GM12878 (cell line): ENCODE data around the gene UNC119B. TPM values are rescaled to one million over a fixed set of nuclear protein-coding genes. Genes with fewer than 3 reads are reported as not detected.

Source experiments
- ATAC-seq: fragments of 200-7000 bp; cut with Tn5 transposase; 3 replicates; pipeline ENCODE4 v1.9.1; 2020; ENCODE audit warnings: mild to moderate bottlenecking, moderate library complexity
- BruUV-seq: library from RNA; stranded (reverse); fragments of 400-500 nt; replicated peaks from 2 replicates; lab custom pipeline; 2021; lab: Mats Ljungman, UMichigan
- CTCF ChIA-PET: fragments of 300-600 bp; sonication (Branson Sonifier 250); formaldehyde crosslinking; extraction: SDS; loops from one replicate; lab custom pipeline; 2021; ENCODE audit warnings: inconsistent platforms; lab: Yijun Ruan, JAX
- POLR2A ChIA-PET: fragments of 350-600 bp; formaldehyde crosslinking; extraction: SDS; loops from one replicate; lab custom pipeline; 2021; ENCODE audit warnings: inconsistent platforms; lab: Charles Lee
- RAD21 ChIA-PET: fragments of 300-600 bp; sonication (Branson Sonifier 250); formaldehyde crosslinking; loops from one replicate; lab custom pipeline; 2023; ENCODE audit warnings: antibody characterized with exemption; ENCODE audit not compliant: unreplicated experiment; lab: Charles Lee
- SMC1A ChIA-PET: fragments of 300-600 bp; sonication (Branson Sonifier 250); formaldehyde crosslinking; loops from one replicate; lab custom pipeline; 2023; ENCODE audit not compliant: unreplicated experiment, uncharacterized antibody; lab: Charles Lee
- DNase-seq: peaks from one replicate; pipeline ENCODE4 v3.0.0-alpha.2; 2011; ENCODE audit warnings: low read depth, low spot score
- FAIRE-seq: peaks from 3 replicates; lab custom pipeline; 2011; peaks lifted over from hg19 to GRCh38; lab: Jason Lieb, UNC
- H2AFZ ChIP-seq: 2 replicates; pipeline ENCODE4 v1.6.0; 2011; ENCODE audit warnings: low read depth, low read length, control low read depth; ENCODE audit not compliant: control insufficient read depth
- H3K27ac ChIP-seq: 2 replicates; pipeline ENCODE4 v1.5.1; 2011; ENCODE audit warnings: control low read depth; ENCODE audit not compliant: control insufficient read depth, insufficient read depth
- H3K27me3 ChIP-seq, 2 experiments: replicated peaks in 1 of 2; 2 replicates each; pipeline versions ENCODE4 v1.6.0 to v1.6.1; 2011; ENCODE audit warnings: low read length in 1 of 2; ENCODE audit not compliant: control insufficient read depth in 2 of 2, insufficient read depth in 2 of 2
- H3K36me3 ChIP-seq, 2 experiments: 2 replicates each; pipeline ENCODE4 v1.5.1; 2011; ENCODE audit warnings: low read length in 1 of 2; ENCODE audit not compliant: control insufficient read depth in 2 of 2, insufficient read depth in 2 of 2
- H3K4me1 ChIP-seq: 2 replicates; pipeline ENCODE4 v1.6.1; 2011; ENCODE audit warnings: mild to moderate bottlenecking, low read length, moderate library complexity, mixed read lengths; ENCODE audit not compliant: control insufficient read depth, insufficient read depth
- H3K4me2 ChIP-seq: 2 replicates; pipeline ENCODE4 v1.6.0; 2011; ENCODE audit warnings: control low read depth; ENCODE audit not compliant: control insufficient read depth, insufficient read depth
- H3K4me3 ChIP-seq: fragments of 200-600 bp; sonication (generic); 2 replicates; pipeline ENCODE4 v1.5.1; 2016
- H3K79me2 ChIP-seq: 2 replicates; pipeline ENCODE4 v1.6.0; 2011; ENCODE audit warnings: low read length; ENCODE audit not compliant: control insufficient read depth, insufficient read depth
- H3K9ac ChIP-seq: 2 replicates; pipeline ENCODE4 v1.8.0; 2011; ENCODE audit warnings: low read length, control low read depth, mixed read lengths; ENCODE audit not compliant: control insufficient read depth, insufficient read depth
- H3K9me3 ChIP-seq: replicated peaks from 3 replicates; pipeline ENCODE4 v1.5.1; 2011; ENCODE audit warnings: mild to moderate bottlenecking, low read length; ENCODE audit not compliant: control insufficient read depth, insufficient read depth
- H4K20me1 ChIP-seq: 2 replicates; pipeline ENCODE4 v1.6.0; 2011; ENCODE audit not compliant: control insufficient read depth, insufficient read depth
- CREM ChIP-seq: IDR thresholded peaks from 2 replicates; pipeline ENCODE4 v1.6.1; 2014; ENCODE audit warnings: antibody characterized with exemption, low read depth
- HDAC2 ChIP-seq: fragments of 200-600 bp; sonication (generic); IDR thresholded peaks from 2 replicates; pipeline ENCODE4 v1.6.1; 2017
- IRF3 ChIP-seq: fragments of 450-650 bp; IDR thresholded peaks from 2 replicates; pipeline ENCODE4 v1.6.1; 2014; ENCODE audit warnings: mild to moderate bottlenecking
- IRF4 ChIP-seq: IDR thresholded peaks from 2 replicates; pipeline ENCODE4 v1.6.1; 2011; ENCODE audit warnings: low read depth, low read length
- PBX3 ChIP-seq: IDR thresholded peaks from 2 replicates; pipeline ENCODE4 v1.6.1; 2011; ENCODE audit warnings: mild to moderate bottlenecking, low read depth, low read length, moderate library complexity; ENCODE audit not compliant: insufficient replicate concordance
- PKNOX1 ChIP-seq: fragments of 450-650 bp; IDR thresholded peaks from 2 replicates; pipeline ENCODE4 v1.6.1; 2016; ENCODE audit warnings: mild to moderate bottlenecking
- POLR2AphosphoS2 ChIP-seq: IDR thresholded peaks from 2 replicates; pipeline ENCODE4 v1.6.1; 2011; ENCODE audit warnings: low read depth, mild to moderate bottlenecking, low read length, improper control_type of control experiment, moderate library complexity
- POU2F2 ChIP-seq: IDR thresholded peaks from 3 replicates; pipeline ENCODE4 v1.6.1; 2011; ENCODE audit warnings: low read depth, mild to moderate bottlenecking, low read length, borderline replicate concordance
- RAD21 ChIP-seq: IDR thresholded peaks from 2 replicates; pipeline ENCODE4 v1.6.1; 2011; ENCODE audit warnings: mild to moderate bottlenecking, low read depth, low read length, moderate library complexity; ENCODE audit not compliant: insufficient read depth
- SMC3 ChIP-seq: IDR thresholded peaks from 2 replicates; pipeline ENCODE4 v1.6.1; 2011; ENCODE audit warnings: low read length, improper control_type of control experiment, borderline replicate concordance
- TCF3 ChIP-seq: IDR thresholded peaks from 2 replicates; pipeline ENCODE4 v1.6.1; 2012; ENCODE audit warnings: low read depth, mild to moderate bottlenecking, low read length, borderline replicate concordance; ENCODE audit not compliant: insufficient read depth
- WGBS: methylation state at CpG from one replicate; pipeline ENCODE4 v1.1.6; 2016; ENCODE audit warnings: low lambda C conversion rate; ENCODE audit not compliant: insufficient replicate concordance, insufficient coverage; ENCODE audit errors: missing lambda C conversion rate; 5-methylcytosine and 5-hydroxymethylcytosine counted together
- in situ Hi-C: fragments of 300-500 bp; cut with MboI; formaldehyde crosslinking; loops from 9 replicates; pipeline ENCODE4 v1.14.3; 2018; ENCODE audit warnings: mixed read lengths
- intact Hi-C: fragments of 100-400 bp; cut with micrococcal nuclease; formaldehyde crosslinking; loops from one replicate; pipeline ENCODE4 v1.14.2; 2022; ENCODE audit not compliant: unreplicated experiment
- polyA plus RNA-seq, 11 experiments: library from polyadenylated mRNA; depleted of rRNA in 4 of 11; unstranded in 6 of 11; stranded (reverse) in 5 of 11; fragments of >200 nt; fragmentation: Nextera tagmentation in 4 of 11; fragmentation: Illumina TruSeq in 1 of 11; extraction: Ambion mirVana in 4 of 11; extraction: Trizol in 1 of 11; gene quantifications; 1 replicate in 1 of 11; 2 replicates in 10 of 11; pipeline versions ENCODE4 v1.2.1 to v1.2.3, GENCODE V29; 2011 to 2016; ENCODE audit warnings: inconsistent platforms in 2 of 11, missing spikeins in 2 of 11, low read depth in 1 of 11
- total RNA-seq, 4 experiments: library from RNA; depleted of rRNA in 3 of 4; stranded (reverse); fragments of >200 nt in 3 of 4; fragmentation: Illumina TruSeq in 1 of 4; extraction: Trizol in 1 of 4; gene quantifications; 2 replicates each; pipeline versions ENCODE4 v1.2.1 to v1.2.3, GENCODE V29; 2013 to 2021

The UNC119B gene
- total and polyA plus RNA-seq, 10 of the 15 experiments (the other 5 are each of a cell fraction or from before 2014, with no cell fraction given): 4.3 to 31.5 (median 10.5) TPM

GRCh38 chr12:120766566-120766965 is 56.3 kb downstream of the UNC119B start (continued):
- TF ChIP-seq IRF3 (no peak), TCF3 (no peak), POLR2AphosphoS2 (no peak)

DNA sequence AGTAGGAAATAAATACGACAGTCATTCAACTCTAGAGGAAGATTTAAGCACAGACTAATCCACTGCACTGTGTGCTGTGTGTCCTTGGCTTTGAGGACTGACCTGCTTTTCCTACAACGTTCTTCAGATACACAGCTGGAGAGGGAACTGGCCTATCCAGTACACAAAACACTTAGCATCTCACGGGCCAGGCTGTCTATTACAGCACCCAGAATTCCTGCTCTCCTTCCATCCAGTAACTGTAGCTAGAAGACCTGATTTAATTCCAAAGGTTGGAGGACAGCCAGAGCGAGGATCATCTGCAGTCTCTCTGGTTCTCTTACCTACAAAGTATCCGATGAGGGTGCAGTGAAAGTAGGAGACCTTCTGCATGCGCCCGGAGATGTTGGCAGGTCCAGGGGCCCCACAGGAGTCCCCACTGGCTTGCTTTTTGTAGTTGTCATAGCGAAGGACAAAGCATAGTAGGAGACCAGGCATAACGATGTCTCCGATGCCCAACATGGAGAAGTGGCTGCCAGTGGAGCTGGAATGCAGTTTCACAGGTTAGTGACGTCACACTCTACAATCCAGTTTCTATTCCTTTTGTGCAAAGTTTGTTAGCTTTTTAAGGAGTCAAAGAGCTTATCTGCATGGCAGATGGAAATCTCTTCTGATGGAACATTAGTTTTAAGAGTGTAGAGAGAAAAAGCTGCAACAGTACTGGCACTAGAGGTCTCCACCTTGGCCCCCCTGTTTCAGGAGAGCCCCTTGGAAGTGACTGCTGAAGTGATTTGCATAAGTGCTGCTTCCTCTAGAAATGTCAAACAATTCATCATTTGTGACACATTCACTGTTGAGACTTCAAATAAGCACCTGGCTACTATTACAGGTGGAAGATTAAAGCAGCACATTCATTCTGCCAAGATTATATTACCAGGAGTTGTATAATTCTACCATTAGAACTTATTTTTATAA is 57.1 kb downstream of the UNC119B start:
- in situ Hi-C loops: no loop called here
- no peak for DNase-seq
- ChIA-PET POLR2A (interaction anchor here (1.3 to 1.5 kb wide), 2 partner anchors 9 to 60 kb away, joined by 3 to 5 read pairs; no protein-coding TSS in a partner anchor), RAD21 (interaction anchor here (0.8 to 1.0 kb wide), 2 partner anchors 22 to 205 kb away, joined by 3 read pairs; no protein-coding TSS in a partner anchor), SMC1A (interaction anchor here (0.8 to 1.3 kb wide), 3 partner anchors 16 to 102 kb away, joined by 3 read pairs; no protein-coding TSS in a partner anchor), CTCF (interaction anchor here (1.2 to 1.4 kb wide), 2 partner anchors 184 to 205 kb away, joined by 3 to 9 read pairs; no protein-coding TSS in a partner anchor)
- ATAC-seq: peak; percentile 46
- H3K36me3 ChIP-seq: peaks cover 22 to 36% of the 10 kb centered on the region in 2 experiments
- TF ChIP-seq RAD21 (0 out of 2 replicates have a peak, but pooled peaks have one; percentile 7), CREM (0 out of 2 replicates have a peak, but pooled peaks have one; percentile 21), SMC3 (peak; percentile 14; the same call in 1 of the 2 replicates), POU2F2 (0 out of 3 replicates have a peak, but pooled peaks have one; percentile 36), PKNOX1 (peak; percentile 50; the same call in 1 of the 2 replicates), HDAC2 (no peak), IRF4 (no peak), PBX3 (peak; percentile 60)
- H3K4me1 ChIP-seq: no peaks in the 10 kb centered on the region
- BruUV-seq: no TSS peak
- H4K20me1 ChIP-seq: no peaks in the 10 kb centered on the region
- no peak overlapping the region for H3K4me3 ChIP-seq
- no peaks in the 10 kb centered on the region for H3K9me3 ChIP-seq
- no peak overlapping the region for H3K4me2 ChIP-seq
- FAIRE-seq: no peak
- intact Hi-C loops: no loop called here
- H3K27ac ChIP-seq: no peak overlapping the region
- WGBS: 96% methylated on average over 11 of the region's 11 CpGs
- H3K9ac ChIP-seq: no peak overlapping the region
- no peak overlapping the region for H2AFZ ChIP-seq
- no peaks in the 10 kb centered on the region for H3K79me2 ChIP-seq
- H3K27me3 ChIP-seq: no peaks in the 10 kb centered on the region
